Muscle of arm (tissue), 12 donors: ENCODE data around the gene ZNF428. TPM values are rescaled to one million over a fixed set of nuclear protein-coding genes. Genes with fewer than 3 reads are reported as not detected.
"Not testable (repeated sequence)": the region's sequence is repeated elsewhere in the genome, so short reads cannot be mapped to it uniquely, and the experiment has no call there.

ENCODE experiments used
- DNase-seq: peaks from one replicate; pipeline ENCODE4 v3.0.0-alpha.2; 2013
- polyA plus RNA-seq, 12 donors: library from polyadenylated mRNA; unstranded; fragments of 120-200 nt; gene quantifications; one replicate each; pipeline ENCODE4 v1.2.1, GENCODE V29; 2013; ENCODE audit not compliant: insufficient read length in 12 of 12

ZNF428 gene
- polyA plus RNA-seq, 12 donors, result 38.1 to 137 (median 42.6) TPM; not detected in 1

DNA sequence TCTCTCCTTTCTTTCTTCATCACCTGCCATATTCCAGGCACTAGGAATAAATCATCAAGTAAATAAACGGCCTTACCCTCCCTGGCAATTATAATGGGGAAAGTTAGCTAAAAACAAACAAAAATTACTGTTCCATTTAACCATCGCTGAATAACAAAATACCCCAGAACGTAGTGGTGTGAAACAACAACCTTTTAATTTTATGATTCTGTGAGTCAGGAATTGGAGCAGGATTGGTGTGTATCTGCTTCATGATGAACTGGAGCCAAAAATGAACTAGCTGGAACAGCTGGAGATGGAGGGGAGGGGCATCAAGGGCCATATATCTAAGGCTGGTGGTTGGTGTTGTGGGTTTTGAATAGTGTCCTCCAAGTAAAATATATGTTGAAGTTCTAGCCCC is 23.9 kb upstream of the ZNF428 start:
- DNase-seq, result no peak

DNA sequence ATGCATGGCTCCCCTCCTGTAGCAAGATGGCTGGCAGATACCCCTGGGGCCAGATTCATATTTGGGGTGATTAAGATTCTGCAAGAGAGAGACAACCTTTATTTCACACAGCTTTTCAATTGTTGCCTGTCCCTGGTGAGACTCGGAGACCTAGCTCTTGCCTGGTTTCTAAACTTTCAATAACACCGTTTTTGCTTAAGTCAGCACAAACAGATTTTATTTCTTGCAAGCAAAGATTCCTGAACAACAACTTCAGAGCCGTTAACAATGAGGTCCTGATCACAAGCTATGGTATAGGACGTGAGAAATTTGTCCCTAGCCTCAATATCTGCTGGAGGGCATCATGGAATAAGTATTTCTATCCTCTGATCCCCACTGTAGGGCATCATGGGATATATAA is 23.1 kb upstream of the ZNF428 start:
- no peak for DNase-seq

DNA sequence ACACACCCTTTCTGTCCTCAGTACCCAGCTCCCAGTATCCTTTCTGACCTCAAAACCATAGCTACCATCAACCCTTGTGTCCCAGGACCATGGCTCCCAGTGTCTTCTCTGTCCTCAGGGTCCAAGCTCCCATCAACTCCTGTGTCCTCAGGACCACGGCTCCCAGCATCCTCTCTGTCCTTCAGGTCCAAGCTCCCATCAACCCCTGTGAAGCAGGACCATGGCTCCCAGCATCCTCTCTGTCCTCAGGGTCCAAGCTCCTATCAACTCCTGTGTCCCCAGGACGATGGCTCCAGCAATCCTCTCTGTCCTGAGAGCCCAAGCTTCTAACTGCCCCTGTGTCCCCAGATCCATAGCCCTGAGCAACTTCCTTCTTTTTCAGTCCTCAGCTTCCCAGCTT is 21.9 kb upstream of the ZNF428 start:
- DNase-seq, result no peak

DNA sequence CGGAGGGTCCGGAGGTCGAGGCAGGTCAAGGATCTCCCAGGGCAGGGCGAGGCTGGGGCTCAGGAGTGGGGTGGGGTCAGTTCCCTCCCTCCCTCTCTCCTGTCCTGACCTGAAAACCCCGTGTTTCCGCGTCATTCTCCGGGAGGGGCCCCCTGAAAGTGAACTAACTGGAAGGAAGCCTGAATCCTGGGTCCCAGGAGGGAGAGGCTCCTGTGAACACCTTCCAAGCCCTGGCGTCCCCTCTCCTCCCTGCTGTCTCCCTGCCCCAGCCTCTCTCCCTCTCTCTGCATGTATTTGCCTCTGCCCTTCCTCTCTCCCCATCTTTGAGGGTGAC is 21.0 kb upstream of the ZNF428 start:
- no peak for DNase-seq

DNA sequence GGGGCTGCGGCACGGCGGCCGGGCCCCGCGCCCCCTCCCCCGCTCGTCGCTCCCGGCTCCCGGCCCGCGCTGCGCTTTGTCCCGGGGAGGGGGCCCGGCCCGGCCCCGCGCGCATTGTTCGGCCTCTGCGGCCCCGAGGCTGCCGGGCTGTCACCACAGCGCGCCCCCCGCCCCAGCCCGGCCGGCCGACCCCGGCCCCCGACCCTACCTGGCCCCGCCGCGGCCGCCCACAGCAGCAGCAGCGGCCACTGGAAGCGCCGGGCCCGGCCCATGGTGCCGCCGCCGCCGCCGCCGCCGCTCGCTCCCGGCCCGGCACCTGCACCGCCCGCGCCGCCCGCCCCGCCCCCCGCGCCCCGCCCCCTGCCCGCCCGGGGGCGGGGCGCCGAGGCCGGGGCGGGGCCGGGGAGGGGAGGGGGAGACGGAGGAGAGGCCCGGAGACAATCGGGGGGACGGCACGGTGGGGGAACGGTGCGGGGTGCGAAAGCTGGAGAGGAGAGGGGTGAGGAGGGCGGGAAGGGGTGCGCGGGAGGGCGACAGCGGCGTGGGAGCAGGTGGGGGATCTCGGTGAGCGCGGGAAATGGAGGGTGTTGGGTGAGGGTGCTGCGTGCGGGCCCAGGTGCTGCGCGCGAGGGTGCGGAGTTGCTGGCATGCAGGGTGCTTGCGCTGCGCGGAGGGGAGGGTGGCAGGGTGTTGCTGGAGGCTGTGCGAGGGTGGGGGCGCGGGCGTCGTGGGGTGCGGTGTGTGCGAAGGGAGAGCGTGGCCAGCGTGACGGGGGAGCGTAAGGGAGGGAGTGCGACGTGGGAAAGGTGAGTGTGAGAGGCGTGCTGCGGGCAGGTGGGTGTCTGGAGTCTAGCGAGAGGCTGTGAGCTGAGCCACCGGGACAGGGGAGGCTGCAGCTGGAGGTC is 20.3 kb upstream of the ZNF428 start, which contains the start of gene CADM4:
TSS of gene CADM4 (minus strand) at position 332 of the 905 bp plus-strand sequence. CDS start at position 272, 60 bp downstream.
- DNase-seq, result no peak

DNA sequence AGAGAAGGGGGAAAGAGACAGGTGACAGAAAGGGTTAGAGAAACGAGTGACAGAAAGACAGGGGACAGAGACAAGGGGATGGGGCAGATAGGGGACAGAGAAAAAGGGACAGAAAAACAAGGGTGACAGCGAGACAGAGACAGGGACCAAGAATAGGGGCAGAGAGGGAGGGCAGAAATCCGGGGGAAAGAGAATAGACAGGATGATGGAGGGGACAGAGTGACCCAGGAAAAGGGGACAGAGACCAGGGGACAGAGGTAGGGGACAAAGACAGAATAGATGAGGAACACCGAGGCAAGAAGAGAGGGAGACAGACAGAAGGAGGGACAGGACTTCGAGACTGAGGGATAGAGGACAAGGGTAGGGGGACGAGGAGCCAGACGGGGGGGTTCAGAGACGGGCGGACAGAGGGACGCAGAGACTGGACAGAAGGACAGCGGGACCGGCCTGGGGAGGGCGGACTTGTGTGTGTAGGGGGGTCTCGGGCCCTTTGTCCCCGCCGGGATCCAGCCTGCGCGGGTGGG is 19.6 kb upstream of the ZNF428 start:
- no peak for DNase-seq

DNA sequence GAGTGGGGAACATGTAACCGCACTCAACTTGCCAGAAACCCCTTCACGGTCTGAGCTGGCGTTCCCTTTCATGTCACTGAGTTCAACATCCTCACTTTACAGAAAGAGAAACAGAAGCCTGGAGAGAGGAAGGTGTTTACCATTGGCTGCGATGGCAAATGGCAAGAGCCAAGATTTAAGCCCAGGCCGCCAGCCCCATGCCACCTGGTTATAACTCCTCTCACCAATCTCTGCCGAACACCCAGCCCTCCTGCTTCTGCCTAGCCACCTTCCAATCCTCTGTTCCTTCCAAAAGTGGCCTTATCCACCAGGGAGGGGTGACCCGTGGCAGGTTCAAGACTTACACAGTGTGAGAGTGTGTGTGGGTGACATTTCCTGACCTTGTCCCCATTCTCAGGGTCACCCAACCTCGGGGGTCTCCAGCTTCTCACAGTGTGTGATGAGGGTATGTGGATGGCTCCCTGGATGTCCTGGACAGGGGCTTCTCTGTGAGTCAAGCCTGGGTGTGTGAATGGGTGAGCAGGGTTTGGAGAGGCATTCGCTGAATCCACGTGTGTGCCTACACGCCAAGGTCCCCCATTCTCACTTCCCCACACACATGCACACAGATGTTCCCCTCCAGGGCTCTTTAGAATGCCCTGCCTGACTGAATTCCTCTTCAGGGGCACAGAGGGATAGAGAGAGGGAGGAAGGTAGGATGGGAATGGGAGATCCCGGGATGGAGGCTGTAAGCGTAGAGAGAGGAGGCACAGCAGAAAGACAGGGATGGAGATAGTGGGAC is 19.0 kb upstream of the ZNF428 start:
- DNase-seq, result no peak

DNA sequence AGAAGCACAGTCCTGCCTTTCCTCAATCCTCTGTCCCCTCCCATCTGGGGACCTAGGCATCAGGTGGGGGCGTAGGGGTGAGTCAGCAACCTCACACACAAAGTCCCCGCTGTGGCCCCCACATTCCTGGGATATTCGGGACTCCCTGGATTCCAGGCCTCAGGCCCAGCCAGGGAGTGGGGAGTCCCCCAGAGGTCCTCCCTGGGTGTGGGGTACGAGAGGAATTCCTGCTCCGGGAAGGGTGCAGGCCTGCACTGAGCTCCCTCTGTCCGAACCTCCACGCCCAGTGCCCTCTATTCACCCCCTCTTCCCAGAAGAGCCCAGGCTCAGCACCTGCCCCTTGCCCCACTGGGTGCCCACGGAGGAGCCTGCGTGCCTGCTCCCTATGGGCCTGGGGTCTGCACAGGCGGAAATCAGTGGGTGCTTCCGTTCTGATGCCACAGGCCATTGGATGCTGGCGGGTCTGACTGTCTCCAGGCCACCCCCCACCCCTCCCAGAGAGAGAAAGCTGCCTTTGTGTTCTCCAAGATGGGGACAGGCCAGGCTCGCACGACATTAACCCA is 16.8 kb upstream of the ZNF428 start:
- DNase-seq, result no peak

DNA sequence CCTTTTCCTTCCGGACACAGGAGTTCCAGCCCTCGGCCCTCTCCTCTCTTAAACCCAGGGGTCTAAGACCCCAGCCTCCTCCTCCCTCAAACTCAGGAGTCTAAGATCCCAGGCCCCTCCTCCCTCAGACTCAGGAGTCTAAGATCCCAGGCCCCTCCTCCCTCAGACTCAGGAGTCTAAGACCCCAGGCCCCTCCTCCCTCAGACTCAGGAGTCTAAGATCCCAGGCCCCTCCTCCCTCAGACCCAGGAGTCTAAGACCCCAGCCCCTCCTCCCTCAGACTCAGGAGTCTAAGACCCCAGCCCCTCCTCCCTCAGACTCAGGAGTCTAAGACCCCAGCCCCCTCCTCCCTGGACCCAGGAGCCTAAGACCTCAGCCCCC is 16.1 kb upstream of the ZNF428 start:
- DNase-seq, result not testable (repeated sequence)

DNA sequence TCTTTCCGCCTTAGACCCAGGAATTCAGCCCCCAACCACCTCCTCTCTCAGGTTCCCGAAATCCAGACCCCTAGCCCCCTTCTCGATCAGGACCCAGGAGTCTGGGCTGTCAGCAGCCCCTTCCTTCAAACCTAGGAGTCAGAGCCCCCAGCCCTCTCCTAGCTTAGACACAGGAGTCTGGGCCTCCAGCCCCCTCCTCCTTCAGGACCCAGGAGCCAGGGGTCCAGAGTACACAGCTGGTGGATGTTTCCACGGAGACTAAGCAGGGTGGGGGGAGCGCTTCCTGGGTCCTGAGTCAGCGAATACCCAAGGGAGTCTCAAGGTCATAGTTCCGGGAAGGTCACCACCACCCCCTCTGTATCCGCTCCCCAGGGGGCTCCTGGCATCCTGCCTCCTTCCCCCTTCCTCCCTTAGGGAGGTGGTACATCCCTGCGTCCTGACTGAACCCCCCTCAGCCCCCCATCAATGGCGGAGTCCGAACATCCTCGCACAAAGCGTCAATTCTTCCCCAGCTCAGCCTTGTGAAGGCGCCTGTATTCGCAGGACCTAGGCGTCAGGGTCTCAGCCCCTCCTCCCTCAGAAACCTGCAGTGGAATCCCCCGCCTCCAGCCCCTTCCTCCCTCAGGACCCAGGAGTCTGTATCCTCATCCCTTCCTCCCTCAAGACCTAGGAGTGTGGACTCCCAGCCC is 15.6 kb upstream of the ZNF428 start:
- DNase-seq, result no peak

DNA sequence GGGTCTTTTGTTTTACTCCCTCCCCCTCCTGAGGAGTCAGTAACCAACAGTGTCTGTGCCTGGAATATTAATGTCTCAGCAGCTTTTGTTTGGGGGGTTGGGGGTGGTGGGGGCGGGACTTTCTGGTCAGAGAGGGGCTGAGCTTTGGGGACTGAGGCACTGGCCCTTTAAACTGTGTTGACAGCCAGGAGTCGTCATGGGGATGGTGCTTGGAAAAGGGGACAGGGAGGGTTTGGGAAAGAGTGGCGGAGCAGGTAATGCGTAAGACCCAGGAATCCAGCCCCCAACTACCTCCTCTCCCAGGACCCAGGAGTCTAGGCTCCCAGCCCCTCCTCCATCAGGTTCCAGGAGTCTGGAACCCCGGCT is 15.1 kb upstream of the ZNF428 start:
- no peak for DNase-seq

DNA sequence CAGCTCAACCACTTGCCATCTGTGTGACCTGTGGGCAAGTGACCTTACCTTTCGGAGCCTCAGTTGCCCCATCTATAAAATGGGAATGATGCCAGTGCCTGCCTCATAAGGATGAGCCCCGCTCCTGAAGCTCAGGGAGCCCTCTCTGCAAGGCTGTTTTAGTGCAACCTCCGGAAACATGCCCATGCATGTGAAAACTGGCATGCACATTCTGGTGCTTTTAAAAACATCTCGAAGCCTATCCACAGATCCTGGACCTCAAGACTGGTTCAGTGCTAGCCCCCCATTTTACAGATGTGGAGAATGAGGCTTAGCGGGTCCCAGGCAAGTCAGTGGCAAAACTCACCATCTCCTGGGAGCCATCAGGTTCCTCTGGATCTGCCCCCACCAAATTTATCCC is 14.6 kb upstream of the ZNF428 start:
- DNase-seq, result no peak

DNA sequence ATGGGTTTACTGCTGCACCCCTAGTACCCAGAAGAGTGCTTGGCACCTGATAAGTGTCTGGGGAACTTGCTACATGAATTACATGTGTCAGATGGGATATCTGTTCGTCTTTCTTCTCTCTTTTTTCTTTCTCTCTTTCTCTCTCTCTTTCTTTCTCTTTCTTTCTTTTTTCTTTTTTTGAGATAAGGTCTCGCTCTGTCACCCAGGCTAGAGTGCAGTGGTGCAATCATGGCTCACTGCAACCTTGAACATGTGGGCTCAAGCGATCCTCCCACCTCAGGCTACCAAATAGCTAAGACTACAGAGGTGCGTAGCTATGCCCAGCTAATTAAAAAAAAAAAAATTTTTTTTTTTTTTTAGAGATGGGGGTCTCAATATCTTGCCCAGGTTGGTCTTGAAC is 14.1 kb upstream of the ZNF428 start:
- no peak for DNase-seq

DNA sequence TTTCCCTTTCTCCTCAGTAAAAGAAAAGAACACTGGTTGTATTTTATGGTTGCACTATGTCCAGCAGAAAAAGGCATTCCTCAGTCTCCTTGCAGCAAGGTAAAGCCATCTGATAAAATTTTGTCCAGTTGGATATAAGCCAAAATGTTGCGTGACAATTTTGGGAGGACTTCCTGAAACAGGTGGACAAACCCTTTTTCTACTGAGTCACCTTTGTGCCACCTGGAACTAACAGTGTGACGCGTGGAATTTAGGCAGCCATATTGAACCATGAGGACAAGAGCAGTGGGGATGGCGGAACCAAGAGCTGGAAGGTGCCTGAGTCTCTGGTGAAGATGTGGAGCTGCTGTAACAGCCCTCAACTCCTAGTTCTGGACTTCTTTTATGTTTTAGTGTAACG is 12.1 kb upstream of the ZNF428 start:
- no peak for DNase-seq

DNA sequence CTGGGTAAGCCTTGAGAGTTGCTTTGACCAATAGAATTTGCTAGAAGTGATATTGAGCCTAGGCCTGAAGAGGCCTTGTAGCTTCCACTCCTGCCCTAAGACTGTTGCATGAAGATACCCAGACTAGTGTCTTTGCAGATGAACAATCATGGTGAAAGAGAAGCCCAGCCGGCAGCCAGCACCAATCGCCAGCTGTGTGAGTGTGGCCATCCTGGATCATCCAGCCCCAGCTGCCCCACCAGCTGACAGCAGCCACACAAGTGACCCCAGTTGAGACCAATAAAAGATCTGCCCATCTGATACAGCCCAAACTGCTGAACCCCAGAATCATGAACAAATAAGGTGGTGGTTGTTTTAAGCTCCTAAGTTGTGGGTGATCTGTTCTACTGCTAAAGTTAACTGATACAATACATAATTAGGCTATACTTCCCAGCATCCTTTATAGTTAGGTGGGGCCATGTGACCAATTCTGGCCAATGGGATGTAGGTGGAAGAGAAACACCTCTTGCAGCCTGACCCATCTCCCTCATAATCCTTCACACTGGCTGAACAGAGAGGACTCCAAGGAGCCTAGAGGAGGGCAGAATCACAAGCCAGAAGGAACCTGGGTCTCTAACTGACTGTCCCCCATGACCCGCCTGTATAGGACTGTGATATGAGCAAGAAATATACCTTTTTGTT is 9.4 kb upstream of the ZNF428 start:
- no peak for DNase-seq

DNA sequence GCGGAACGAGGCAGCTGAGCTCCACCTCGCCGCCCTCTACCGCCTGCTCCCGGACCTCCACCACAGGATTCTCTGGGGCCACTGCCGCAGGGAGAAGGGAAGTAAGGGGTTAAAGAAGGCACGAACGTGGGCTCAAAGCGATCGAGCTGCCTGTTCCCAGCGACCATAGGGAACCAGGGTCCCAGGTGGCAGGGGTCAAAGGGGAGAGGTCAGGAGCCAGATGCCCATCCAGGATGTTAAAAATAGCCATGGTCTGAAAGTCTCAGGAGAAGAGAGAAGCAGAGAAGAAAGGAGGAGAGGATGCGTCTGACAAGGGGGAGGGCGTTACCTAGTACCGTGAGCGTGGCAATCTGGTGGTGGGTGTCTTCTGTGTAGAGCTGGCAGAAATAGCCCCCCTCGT is 7.4 kb upstream of the ZNF428 start:
- no peak for DNase-seq

DNA sequence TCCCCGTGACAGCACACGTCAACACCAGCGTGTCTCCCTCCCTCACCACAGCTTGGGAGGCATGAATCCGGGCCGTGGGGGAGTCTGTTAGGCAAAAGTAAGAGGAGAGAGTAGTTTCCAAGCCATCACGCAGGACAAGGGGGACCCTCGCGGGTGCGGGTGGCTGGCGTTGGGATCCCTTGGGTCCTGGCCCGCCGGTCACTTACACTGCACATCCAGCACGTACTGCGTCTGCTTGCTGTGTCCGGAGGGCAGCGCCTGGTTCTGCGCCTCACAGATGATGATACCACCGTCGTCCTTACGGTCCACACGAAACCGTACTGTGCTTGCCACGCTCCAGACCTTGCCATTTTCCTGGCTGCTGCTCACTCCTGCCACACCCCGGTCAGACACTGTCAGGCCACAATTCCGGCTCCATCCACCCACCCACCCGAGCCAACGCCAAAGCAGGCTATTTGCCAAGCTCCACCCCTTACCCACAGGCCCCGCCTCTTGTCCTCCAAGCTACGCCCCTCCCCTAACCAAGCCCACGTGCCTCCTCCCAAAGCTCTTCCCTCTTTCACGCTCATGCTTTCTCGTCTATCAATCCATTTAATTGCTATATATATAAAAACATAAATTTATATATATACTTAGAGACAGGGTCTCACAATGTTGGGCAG is 6.6 kb upstream of the ZNF428 start:
- DNase-seq, result no peak

DNA sequence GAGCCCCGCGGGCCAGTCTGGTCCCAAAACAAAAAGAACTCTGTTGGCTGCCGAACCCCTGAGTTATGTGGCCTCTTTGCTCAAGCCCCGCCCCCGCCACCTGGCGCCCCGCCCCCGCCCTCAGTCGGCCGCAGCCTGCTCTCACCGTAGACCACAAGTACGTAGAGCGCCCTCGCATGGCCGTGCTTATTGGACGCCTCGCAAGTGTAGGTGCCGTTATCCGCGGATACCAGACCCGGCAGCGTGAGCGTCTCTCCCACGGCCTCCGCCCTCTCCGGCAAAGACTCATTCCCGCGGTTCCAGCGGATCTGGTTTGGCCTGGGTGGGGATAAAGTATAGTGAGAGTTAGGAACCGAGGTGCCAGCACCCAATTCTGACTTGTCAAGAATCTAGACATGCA is 5.5 kb upstream of the ZNF428 start:
- no peak for DNase-seq

DNA sequence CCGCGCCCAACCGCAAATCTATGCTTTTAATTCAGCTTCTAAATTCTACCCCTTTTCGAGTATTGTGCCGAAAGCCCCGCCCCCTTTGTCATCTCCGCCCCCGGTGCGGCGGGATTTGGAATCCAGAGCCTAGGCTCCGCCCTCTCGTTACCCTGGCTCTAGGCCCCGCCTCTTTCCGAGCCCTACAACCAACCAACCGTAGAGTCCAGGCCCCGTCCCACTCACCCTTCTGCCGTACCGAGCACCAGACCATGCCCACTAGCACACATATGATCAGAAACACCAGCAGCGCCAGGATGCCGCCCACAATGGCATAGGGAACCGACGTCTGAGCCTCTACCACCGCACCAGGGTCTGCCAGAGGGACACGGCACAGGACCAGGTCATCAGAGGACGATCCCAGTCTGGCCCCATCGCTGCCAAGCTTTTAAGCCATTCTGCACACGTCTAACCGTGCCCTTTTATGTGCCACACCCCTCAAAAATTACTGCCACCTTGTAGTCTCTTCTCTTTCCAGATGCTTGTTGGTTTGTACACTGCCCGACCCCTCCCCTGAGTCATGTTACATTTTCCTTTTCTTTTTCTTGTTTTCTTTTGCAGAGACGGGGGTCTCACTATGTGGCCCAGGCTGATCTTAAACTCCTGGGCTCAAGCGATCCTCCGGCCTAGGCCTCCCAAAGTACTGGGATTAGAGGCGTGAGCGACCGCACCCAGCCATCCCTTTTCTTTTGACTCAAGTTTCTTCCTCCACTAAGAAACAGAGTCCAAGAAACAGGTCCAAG is 4.7 kb upstream of the ZNF428 start:
- DNase-seq, result no peak

DNA sequence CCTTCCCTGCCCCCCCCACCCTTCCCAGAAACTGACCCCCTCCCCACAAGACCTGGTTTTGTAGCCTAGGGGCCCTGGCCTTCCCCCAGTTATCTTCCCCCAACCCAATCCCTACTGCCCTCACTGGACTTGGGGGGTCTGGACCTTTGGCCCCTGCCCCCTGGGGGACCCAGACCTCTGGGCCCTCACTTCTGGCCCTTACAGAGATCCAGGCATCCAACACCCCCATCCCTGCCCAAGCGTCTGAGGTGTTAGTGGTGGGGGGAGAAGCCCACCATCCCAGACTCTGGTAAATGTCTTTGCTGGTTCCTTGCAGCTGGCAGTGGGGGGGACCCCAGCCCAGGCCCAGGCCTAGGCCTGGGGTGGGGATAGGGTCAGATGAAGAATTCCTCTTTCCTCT is 3.5 kb upstream of the ZNF428 start:
- no peak for DNase-seq
